ENCODE measurements around the gene SLC4A2.

The SLC4A2 gene

DNA sequence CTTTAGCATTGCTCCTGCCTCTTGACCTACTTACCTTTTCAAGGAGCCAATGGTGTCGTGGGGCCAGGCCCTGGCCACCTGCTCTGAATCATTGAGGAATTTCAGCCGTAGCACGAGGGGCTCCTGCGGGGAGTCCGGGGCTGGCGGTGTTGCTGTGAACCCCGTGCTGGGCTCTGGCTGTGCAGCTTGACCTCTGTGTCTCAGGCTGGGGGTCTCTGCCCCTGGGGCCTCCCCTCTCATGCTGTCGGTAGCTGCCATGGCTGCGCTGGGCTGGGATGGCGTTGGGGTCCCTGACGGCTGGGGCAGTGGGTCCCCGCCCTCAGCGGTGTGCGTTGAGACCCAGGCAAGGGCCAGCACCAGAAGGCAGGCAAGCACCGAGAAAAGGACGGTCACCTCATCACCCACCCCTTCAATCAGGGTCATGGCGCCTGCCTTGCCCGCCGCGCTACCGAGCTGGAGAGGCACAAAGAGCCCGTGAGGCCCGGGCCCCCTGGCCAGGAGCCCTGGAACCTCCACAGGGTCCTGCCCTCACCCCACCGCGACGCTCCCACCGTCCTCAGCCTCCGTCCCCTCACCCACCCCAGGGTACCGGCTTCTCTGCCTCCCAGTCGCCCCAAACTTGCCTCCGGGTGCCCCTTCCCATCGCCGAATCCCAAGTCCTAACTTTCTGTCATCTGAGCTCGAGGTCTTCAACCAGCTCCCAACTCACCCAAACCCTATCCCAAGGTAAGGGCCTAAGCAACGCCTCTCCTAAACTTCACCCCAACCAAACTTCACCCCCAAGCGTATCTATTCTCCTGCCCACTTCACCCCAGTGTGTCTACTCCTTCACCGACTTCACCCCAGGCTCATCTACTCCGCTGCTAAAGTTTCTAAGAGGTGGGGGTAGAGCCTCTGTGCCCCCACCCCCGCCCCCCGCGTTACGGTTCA lies 23.0 kb downstream of the SLC4A2 start:
- no peak for DNase-seq

GRCh38 chr7:151083071-151083823 lies 23.9 kb downstream of the SLC4A2 start, which contains the start of gene TMUB1:
Gene TMUB1, minus strand, starts transcription at chr7:151083493. Its CDS starts 930 bp downstream, at chr7:151082563.
- peak; percentile 78 for DNase-seq

DNA sequence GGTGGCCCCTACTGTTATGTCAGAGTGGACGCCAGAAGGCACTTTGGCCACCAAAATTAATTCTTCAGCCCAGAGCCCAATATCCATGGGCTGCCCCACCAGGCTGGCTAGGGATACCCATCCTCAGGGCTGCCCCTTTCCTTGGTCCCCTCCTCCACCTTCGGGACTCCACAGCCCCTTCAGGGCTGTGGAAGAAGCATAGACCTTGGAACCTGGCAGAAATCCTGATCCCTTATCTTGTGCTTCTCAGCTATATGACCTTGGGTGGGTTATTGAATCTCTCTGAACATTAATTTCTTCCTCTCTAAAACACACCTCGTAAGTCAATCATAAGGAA lies 24.4 kb downstream of the SLC4A2 start:
- DNase-seq = no peak

GRCh38 chr7:151085329-151085690 lies 25.9 kb downstream of the SLC4A2 start:
- DNase-seq = no peak

GRCh38 chr7:151085691-151086620 lies 26.6 kb downstream of the SLC4A2 start, which contains the start of gene AGAP3:
Gene AGAP3, plus strand, starts transcription at chr7:151086475. Its CDS starts 267 bp downstream, at chr7:151086742.
- DNase-seq = peak; percentile 81

DNA sequence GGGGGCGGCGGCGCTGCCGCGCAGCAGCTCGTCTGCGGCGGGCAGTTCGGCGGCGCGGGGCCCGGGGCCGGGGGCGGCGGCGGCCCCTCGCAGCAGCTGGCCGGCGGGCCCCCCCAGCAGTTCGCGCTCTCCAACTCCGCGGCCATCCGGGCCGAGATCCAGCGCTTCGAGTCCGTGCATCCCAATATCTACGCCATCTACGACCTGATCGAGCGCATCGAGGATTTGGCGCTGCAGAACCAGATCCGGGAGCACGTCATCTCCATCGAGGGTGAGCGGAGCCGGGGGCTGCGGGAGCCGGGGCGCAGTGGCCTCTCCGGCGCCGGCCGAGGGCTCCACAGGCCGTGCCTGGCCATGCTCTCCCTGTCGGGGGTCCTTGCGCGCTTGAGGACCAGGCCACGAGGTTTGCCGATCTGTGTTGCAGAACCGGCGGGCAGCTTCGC lies 27.4 kb downstream of the SLC4A2 start:
- DNase-seq = peak; percentile 40

DNA sequence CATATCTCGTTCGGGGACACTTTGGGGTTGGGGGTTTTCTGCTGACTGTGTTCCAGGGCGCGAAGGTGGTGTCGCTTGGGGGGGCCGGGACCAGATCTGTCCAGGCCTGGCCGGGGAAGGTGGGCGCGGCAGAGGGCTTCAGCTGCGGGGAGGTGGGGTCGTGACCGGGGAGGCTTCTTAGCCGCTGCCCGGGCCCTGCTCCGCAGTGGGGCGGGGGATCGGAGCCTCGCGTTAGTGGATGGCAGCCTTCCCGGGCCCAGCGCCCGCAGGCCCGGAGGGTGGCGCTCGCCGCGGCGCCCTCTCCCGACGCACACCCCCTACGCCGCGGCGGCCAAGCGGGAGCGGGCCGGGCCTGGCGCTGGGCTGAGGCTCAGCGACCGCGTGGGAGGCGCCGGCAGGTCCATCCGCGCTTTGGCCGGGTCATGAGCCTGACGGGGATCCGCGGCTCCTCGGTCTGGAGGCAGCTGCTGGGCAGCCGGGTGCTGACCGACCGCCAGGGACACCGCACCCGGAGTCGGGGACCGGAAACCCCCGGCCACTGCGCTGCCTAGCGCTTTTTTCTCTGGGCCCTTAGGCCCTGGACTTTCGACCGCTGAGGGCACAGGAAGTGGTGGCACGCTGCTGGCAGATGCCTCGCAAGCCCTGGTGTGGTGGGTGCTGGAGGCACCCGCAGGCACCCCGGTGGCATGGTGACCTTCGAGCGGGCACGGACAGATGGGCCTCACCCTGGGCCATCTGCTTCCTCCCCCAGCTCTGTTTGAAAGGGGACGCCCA lies 28.0 kb downstream of the SLC4A2 start:
- peak; percentile 75 for DNase-seq

- DNase-seq = peak; percentile 80
Observed at GRCh38 chr7:151088019-151088855, 28.8 kb downstream of the SLC4A2 start.

- DNase-seq = peak; percentile 99
Observed at GRCh38 chr7:151088856-151089699, 29.7 kb downstream of the SLC4A2 start.

GRCh38 chr7:151089893-151090730 lies 30.7 kb downstream of the SLC4A2 start:
- no peak for DNase-seq

DNA sequence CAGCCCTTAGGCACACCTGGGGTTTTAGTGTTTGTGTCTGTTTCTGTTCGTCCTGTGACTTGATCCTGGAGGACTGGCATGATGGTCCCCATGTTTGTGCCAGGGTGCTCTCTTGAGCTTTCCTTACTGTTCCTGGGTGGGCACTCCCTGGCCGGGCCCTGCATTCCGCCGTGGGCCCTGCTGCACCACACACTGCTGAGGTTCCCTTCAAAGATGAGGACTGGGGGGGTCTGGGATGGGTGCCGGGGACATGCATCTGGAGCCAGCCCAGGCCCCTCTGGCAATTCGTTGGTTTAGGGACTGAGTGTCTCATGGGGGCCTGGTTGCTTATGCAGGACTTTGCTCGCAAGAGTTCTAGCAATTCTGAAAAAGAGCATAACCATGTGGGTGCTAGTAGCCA lies 31.6 kb downstream of the SLC4A2 start:
- no peak for DNase-seq

- DNase-seq = peak; percentile 71
Observed at GRCh38 chr7:151091431-151091830, 32.0 kb downstream of the SLC4A2 start.

GRCh38 chr7:151091988-151092387 lies 32.6 kb downstream of the SLC4A2 start:
- DNase-seq = no peak

- no peak for DNase-seq
Observed at GRCh38 chr7:151093748-151094147, 34.4 kb downstream of the SLC4A2 start.

DNA sequence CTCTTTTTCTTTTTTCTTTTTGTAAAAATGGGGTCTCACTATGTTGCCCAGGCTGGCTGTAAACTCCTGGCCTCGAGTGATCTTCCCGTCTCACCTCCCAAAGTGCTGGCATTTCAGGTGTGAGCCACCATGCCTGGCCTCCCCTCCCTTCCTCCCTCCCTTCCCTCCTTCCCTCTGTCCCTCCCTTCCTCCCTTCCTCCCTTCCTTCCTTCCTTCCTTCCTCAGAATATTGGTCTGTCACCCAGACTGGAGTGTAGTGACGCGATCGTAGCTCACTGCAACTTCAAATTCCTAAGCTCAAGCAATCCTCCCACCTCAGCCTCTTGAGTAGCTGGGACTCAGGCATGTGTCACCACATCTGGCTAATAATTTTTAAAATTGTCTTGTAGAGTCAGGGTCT lies 35.3 kb downstream of the SLC4A2 start:
- no peak for DNase-seq

DNA sequence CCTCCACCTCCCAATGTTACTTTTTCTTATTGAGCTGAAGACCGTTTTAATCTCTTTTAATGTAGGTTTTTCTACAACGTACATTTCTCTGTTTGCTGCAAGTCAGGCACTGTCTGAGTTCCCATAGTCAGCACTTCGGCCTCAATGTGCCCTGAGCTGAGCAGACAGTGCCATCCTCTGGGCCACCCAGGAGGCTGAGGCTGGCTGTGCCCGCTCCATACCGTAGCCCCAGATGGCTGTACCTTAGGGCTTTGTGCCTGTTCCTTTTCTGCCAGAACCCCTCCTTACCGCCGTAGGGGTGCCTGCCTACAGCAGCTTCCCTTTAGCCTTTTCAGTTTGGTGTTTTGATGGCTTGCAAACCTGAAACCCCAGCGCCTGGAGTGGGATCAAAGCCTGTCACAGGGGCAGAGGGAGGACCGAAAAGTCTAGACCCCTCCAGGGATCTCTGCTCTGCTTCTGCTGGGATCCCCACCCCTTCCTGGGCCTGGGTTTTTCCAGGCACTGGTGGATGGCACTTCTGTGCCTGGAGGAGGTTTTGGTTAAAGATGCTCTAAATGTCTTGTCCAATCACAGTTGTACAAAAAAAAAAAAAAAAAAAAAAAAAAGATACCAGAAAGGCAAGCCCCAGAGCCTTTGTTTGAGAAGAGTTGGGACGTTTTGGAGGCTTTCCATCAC lies 35.9 kb downstream of the SLC4A2 start:
- DNase-seq = no peak

DNA sequence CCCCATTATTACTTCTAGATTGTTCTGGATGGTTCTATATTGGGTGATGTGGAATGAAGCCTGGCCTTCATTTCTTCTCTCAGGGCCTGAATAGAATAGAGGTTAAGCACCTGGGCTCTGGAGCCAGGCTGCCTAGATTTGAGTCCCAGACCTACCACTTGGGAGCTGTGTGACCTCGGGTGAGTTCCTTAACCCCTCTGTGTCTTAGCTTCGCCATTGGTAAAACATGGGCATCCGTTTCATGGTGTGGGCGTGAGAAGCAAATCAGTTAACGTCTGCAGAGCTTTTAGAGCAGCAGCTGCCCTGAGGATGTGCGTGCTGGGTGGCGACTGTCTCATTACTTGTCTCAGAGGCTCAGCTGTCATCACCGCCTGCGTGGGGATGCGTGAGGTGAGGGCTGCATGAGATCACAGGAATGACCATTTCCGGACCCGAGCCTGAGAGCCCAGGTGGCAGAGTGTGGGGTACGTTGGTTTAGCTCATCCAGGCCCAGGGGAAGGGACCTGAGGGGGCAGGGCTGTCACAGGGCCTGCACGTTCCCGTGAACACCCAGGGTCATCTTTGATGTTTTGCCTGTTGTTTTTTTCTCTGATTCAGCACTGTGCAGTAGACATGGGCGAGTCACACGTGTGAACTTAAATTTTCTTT lies 36.6 kb downstream of the SLC4A2 start:
- no peak for DNase-seq
